Spinal cord (tissue), 10 donors: Measurements from ENCODE around the gene GMPR2. TPM values are rescaled to one million over a fixed set of nuclear protein-coding genes. Genes with fewer than 3 reads are reported as not detected.

Experiments
- DNase-seq, 6 donors: peaks; one replicate each; pipeline versions ENCODE4 v3.0.0 to v3.0.0-alpha.2; 2013 to 2015; ENCODE audit warnings: low spot score in 6 of 6, low read depth in 4 of 6
- H3K27ac ChIP-seq: one replicate; pipeline ENCODE4 v1.5.1; 2013; ENCODE audit warnings: low read depth, low read length, control low read depth
- H3K27me3 ChIP-seq: one replicate; pipeline ENCODE4 v1.6.1; 2013; ENCODE audit warnings: low read length; ENCODE audit not compliant: control insufficient read depth, insufficient read depth
- H3K36me3 ChIP-seq: one replicate; pipeline ENCODE4 v1.6.1; 2013; ENCODE audit warnings: low read length; ENCODE audit not compliant: control insufficient read depth, insufficient read depth
- H3K4me1 ChIP-seq: one replicate; pipeline ENCODE4 v1.6.1; 2013; ENCODE audit warnings: low read length; ENCODE audit not compliant: control insufficient read depth, insufficient read depth
- H3K4me3 ChIP-seq: one replicate; pipeline ENCODE4 v1.5.1; 2013; ENCODE audit warnings: low read depth, low read length, control low read depth
- H3K9me3 ChIP-seq: one replicate; pipeline ENCODE4 v1.6.1; 2013; ENCODE audit warnings: low read length; ENCODE audit not compliant: control insufficient read depth, insufficient read depth
- WGBS: methylation state at CpG from one replicate; pipeline ENCODE4 v1.1.5; 2013; ENCODE audit warnings: missing lambda C conversion rate; ENCODE audit not compliant: insufficient coverage; 5-methylcytosine and 5-hydroxymethylcytosine counted together
- polyA plus RNA-seq, 2 donors: library from polyadenylated mRNA; unstranded; fragments of 120-200 nt; gene quantifications; one replicate each; pipeline ENCODE4 v1.2.1, GENCODE V29; 2013; ENCODE audit not compliant: insufficient read length in 2 of 2
- total RNA-seq, 2 donors: library from RNA; depleted of rRNA in 1 of 2; stranded (reverse); fragments of 120-200 nt in 1 of 2; fragments of >200 nt in 1 of 2; gene quantifications; one replicate each; pipeline versions ENCODE4 v1.2.3 to v1.2.4, GENCODE V29; 2013 to 2014
- donor health status: healthy.

GMPR2 gene
- total and polyA plus RNA-seq, 4 donors: 57.5 to 96.9 (median 80.7) TPM

DNA sequence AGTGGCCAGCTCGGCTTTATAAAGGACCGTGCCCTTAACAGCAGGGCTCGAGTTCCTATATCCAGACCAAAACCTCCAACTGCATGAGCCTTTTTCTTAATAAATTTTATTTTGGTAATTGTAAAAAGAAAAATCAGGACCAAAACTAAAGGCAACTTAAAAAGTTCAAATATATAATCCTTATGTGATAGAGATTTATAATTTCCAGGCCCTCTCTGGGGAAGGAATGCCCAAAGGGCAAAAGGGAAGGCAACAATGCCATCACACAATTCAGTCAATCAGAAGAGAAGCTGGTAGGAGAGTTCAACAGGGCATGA, 43.7 kb upstream of the GMPR2 start:
- Histone ChIP-seq H3K4me3 (peak overlapping the region; percentile 79), H3K4me1 (peaks cover 28% of the 10 kb centered on the region), H3K9me3 (no peaks in the 10 kb centered on the region), H3K27ac (peak overlapping the region; percentile 29), H3K36me3 (peaks cover 71% of the 10 kb centered on the region), H3K27me3 (no peaks in the 10 kb centered on the region)
- no peak for DNase-seq
- no CpG with 5 or more reads among the region's 3 CpGs for WGBS

DNA sequence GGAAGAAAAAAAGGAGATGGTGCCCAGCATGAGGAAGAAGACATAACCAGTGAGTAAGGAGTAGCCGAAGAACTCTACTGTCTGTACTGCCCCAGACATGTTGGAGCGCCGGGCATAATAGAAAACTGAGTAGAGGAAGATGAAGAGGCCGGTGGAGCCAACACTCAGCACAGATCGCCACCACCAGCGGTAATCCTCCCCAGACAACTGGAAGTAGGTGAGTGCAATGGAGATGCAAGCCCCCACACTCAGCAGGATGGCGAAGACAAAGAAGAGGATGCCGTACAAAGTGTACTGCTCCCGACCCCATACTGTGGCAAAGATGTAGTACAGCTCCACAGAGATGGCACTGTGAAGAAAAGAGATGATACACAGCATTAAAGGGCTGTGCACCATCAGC, 43.3 kb upstream of the GMPR2 start:
- H3K4me1 ChIP-seq: peaks cover 28% of the 10 kb centered on the region
- H3K27me3 ChIP-seq: no peaks in the 10 kb centered on the region
- no peak for DNase-seq
- 96% methylated on average over 7 of the region's 9 CpGs for WGBS
- H3K9me3 ChIP-seq: no peaks in the 10 kb centered on the region
- H3K36me3 ChIP-seq: peaks cover 67% of the 10 kb centered on the region
- H3K4me3 ChIP-seq: no peak overlapping the region
- peak overlapping the region; percentile 29 for H3K27ac ChIP-seq

GRCh38 chr14:24190416-24190815, 42.3 kb upstream of the GMPR2 start:
- Histone ChIP-seq H3K4me3 (no peak overlapping the region), H3K36me3 (peaks cover 57% of the 10 kb centered on the region), H3K4me1 (peaks cover 35% of the 10 kb centered on the region), H3K27me3 (no peaks in the 10 kb centered on the region), H3K9me3 (no peaks in the 10 kb centered on the region), H3K27ac (no peak overlapping the region)
- 93% methylated on average over 5 of the region's 10 CpGs for WGBS
- DNase-seq: no peak

GRCh38 chr14:24192933-24193332, 39.8 kb upstream of the GMPR2 start:
- H3K27me3 ChIP-seq: no peaks in the 10 kb centered on the region
- peaks cover 30% of the 10 kb centered on the region for H3K4me1 ChIP-seq
- H3K9me3 ChIP-seq: no peaks in the 10 kb centered on the region
- H3K4me3 ChIP-seq: no peak overlapping the region
- no peak overlapping the region for H3K27ac ChIP-seq
- DNase-seq: no peak
- H3K36me3 ChIP-seq: peaks cover 34% of the 10 kb centered on the region
- 96% methylated on average over 13 of the region's 15 CpGs for WGBS

DNA sequence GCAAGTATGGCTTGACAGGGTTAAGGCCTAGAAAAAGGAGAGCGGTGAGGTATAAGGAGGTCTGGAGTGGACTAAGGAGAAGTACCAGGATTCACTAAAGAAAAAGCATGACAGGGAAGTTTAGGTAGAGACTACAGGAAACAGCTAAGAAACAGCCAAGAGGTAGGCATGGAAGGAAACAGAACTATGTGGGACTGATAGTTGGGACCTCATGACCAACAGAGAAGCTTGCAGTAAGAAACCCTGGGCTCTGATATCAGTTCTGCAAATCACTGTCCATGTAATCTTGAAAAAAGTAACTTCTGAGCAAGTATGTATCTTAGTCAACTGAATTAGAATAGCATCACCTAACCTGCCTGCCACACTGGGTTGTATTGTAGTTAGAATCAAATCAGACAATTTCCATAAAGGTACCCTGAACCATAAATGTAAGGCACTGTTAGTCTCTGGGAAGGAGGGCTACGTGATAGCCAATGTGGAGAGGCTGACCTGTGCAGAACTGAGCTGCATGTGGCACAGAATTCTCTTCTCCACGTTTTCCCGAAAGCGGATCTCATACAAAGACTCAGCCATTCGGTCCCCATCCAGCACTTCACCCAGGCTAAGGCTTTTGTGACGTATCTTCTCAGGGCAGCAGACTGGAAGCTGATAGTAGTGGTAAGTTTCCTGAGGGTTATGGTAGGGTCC, 38.4 kb upstream of the GMPR2 start:
- H3K36me3 ChIP-seq: peaks cover 29% of the 10 kb centered on the region
- DNase-seq: no peak
- peaks cover 16% of the 10 kb centered on the region for H3K4me1 ChIP-seq
- WGBS: 88% methylated on average over 4 of the region's 7 CpGs
- H3K9me3 ChIP-seq: no peaks in the 10 kb centered on the region
- H3K4me3 ChIP-seq: peak overlapping the region; percentile 90
- H3K27me3 ChIP-seq: no peaks in the 10 kb centered on the region
- H3K27ac ChIP-seq: no peak overlapping the region

- no peaks in the 10 kb centered on the region for H3K9me3 ChIP-seq
- WGBS: 68% methylated on average over 7 of the region's 8 CpGs
- DNase-seq: no peak
- peak overlapping the region; percentile 96 for H3K27ac ChIP-seq
- H3K27me3 ChIP-seq: no peaks in the 10 kb centered on the region
- peaks cover 25% of the 10 kb centered on the region for H3K36me3 ChIP-seq
- peak overlapping the region; percentile 90 for H3K4me3 ChIP-seq
- H3K4me1 ChIP-seq: peaks cover 13% of the 10 kb centered on the region
Observed at GRCh38 chr14:24194873-24195185, 37.9 kb upstream of the GMPR2 start.

DNA sequence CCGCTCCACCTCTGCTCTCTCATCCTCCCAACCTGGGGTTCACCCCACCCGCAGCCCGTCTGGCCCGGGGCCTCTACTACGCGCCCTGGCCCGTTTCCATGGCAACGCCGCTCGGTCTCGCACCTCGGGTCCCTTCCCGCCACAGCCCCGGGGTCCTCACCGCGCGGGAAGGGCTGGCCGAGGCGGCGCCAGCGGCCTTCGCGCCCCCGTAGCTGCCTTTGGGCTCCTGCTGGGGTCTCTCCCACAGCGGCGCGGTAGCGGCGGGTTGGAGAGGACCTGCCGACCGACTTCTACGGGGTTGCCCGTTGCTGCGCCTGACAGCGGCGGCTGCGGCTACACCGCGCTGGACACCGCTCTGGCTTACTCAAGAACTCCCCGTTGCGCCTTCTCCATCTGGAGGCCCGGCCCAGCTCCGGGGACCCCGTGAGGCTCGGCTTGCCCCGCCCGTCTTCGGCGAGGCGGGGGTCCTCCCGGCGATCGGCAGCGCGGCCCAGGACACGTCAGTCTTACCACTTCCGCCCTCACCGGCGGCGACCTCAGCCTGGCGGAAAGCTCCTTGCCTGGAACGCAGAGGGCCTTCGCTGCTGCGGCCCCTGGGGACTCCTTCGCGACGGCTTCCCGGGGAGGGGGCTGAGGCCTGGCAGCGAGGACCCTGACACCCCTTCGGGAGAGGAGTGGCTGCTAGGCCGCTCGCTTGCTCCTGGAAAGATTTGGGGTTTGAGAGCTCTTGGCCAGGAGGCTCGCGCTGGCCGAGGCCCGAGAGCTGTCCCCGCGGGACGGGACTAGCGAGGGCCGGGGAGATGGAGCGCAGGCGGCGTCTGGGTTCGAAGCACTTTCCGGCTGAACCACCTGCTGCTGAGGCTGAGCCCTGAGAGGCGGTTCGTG, 37.3 kb upstream of the GMPR2 start, which contains the start of gene TM9SF1:
Gene TM9SF1, minus strand, starts transcription at position 256 of the 885 bp plus-strand sequence. CDS start 422 bp downstream, outside the sequence.
- WGBS: under 1% methylated on average over 89 of the region's 89 CpGs
- Histone ChIP-seq H3K36me3 (peaks cover 20% of the 10 kb centered on the region), H3K27ac (peak within 1 kb of the TSS; percentile 96), H3K27me3 (no peaks in the 10 kb centered on the region), H3K9me3 (no peaks in the 10 kb centered on the region), H3K4me1 (peaks cover 13% of the 10 kb centered on the region), H3K4me3 (peak within 1 kb of the TSS; percentile 90)
- DNase-seq: peak; percentile 66 to 95 (median 82)

DNA sequence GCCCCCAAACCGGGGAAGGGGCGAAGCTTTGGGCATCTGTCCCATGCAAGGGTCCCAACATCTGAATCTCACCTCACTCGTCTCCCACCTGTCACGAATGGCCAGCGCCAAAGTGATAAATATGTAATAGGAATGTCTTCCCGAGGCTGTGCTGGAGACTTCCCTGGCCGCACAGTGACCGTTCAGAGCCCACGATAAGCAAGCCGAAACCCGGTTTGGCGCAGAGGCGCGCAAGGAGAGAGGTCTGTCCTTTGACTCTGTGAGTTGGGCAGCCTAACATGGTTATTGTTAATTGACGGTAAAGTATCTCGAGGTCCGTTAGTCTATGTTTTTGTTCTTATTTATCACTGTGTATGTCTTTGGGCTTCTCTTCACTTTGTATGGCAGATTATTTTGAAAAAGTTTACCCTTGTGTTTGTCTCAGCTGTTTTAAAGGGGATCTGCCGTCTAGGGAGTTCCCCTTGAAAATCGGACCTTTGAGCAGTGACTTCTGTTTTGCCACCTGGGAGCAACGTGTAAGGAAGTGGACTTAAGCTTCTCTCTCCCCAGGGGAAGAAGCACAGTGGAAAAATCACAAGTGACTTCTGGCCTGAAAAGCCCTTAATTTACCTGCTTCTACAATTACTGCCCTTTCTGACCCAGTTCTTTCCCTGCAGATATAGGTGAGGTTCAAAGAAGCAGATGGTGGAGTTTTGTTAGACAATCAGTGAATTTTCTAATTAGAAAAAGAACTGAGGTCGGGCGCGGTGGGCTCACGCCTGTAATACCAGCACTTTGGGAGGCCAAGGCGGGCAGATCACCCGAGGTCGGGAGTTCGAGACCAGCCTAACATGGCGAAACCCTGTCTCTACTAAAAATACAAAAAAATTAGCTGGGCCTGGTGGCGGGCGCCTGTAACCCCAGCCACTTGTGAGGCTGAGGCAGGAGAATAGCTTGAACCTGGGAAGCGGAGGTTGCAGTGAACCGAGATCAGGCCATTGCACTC, 36.4 kb upstream of the GMPR2 start:
- no peaks in the 10 kb centered on the region for H3K27me3 ChIP-seq
- peaks cover 13% of the 10 kb centered on the region for H3K4me1 ChIP-seq
- WGBS: 20% methylated on average over 16 of the region's 33 CpGs

GRCh38 chr14:24197056-24197450, 35.7 kb upstream of the GMPR2 start:
- 67% methylated on average over 1 of the region's 2 CpGs for WGBS
- H3K4me1 ChIP-seq: peaks cover 13% of the 10 kb centered on the region

More for the DNA sequence above, 36.4 kb upstream of the GMPR2 start:
- Histone ChIP-seq H3K9me3 (no peaks in the 10 kb centered on the region), H3K36me3 (peaks cover 17% of the 10 kb centered on the region), H3K4me3 (peak overlapping the region; percentile 90), H3K27ac (peak overlapping the region; percentile 96)
- no peak for DNase-seq

More at GRCh38 chr14:24197056-24197450, 35.7 kb upstream of the GMPR2 start:
- Histone ChIP-seq H3K27me3 (no peaks in the 10 kb centered on the region), H3K36me3 (peaks cover 16% of the 10 kb centered on the region), H3K27ac (no peak overlapping the region), H3K9me3 (no peaks in the 10 kb centered on the region), H3K4me3 (no peak overlapping the region)
- no peak for DNase-seq
